Activated CD4-positive, alpha-beta T cell treated with anti-CD3 and anti-CD28 coated beads, Interleukin-2, amount 50 U/mL, for 4 hours (primary cell): ENCODE results near the gene ZBTB34.

Experiments
- DNase-seq, 2 experiments: peaks; one replicate each; pipeline ENCODE4 v3.0.0-alpha.2; 2020

Gene ZBTB34

GRCh38 chr9:126844085-126844484, 16.4 kb upstream of the ZBTB34 start:
- DNase-seq = no peak

GRCh38 chr9:126847051-126847450, 13.4 kb upstream of the ZBTB34 start:
- DNase-seq = no peak

DNA sequence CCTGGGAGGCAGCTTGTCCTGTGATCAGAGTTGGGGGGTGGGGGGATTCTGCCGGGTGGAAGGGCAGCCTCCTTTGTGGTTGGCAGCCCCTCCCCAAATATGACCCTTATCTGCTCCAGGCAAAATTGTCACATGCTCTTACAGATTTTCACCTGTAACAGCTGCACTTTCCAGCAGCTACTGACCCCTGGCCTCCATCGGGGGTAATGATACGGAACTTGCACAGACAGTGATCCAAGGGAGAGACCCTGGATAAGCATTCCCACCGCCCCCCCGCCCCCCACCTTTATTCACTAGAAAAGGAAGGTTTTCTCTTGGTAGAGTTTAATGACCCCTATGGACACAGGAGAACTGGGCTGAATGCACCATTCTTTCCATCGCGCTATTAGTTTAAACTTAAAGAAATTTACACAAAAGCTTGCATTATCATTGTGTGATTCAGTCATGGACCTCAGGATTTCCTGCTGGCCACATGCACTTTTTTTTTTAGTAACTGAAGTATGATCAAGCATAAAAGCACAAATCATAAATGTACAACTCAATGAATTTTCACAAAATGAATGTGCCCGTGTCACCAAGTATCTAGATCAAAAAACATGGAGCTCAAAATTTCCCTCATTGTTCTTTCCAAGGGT, 10.7 kb upstream of the ZBTB34 start:
- no peak for DNase-seq

DNA sequence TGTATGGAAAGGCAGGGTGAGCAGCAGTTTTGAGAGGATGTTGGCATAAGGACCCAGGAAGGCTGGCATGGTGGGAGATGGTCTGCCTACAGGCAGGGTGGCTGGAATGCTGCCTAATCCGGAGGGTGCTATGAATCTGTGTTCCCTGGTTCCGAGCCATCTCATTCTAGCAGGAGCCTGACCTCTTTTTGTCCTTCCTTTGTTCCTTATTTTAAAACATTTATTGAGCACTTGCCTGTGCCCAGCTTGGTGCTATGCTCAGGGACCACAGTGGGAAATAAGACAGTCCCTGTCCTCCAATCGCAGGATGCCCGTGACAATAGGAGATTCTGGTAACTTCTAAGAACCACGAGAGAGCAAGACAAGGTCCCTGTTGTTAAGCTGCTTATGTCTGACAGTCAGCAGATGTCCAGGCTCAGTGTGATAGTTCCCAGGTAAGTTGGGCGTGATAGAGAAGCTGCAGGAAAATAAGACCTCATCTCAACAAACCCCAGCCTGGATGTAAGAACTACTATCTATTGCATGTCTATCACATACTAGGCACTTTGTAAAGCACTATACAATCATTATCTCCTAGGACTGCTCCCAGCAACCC, 9.1 kb upstream of the ZBTB34 start:
- no peak for DNase-seq

GRCh38 chr9:126852086-126852688, 8.3 kb upstream of the ZBTB34 start:
- no peak for DNase-seq

GRCh38 chr9:126853667-126854066, 6.8 kb upstream of the ZBTB34 start:
- no peak for DNase-seq

DNA sequence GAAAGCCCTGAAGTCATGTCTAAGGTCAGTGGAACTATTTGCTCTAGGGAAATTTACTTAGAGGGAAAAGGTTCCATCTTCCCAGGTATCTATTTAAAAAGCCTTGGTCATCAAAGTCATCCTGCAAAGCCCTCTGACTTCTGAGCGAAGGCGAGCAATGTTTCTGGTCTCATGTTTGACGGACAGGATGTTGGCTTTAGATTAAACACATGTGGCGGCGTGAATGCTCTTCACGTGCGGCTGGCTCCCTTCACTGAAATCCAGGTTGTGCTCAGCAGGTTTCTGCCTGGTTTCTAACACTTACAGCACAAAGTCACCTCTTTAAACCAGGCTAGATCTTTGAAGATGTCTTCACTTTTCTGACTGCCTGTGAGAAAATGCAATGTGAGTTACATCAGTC, 5.7 kb upstream of the ZBTB34 start:
- no peak for DNase-seq

DNA sequence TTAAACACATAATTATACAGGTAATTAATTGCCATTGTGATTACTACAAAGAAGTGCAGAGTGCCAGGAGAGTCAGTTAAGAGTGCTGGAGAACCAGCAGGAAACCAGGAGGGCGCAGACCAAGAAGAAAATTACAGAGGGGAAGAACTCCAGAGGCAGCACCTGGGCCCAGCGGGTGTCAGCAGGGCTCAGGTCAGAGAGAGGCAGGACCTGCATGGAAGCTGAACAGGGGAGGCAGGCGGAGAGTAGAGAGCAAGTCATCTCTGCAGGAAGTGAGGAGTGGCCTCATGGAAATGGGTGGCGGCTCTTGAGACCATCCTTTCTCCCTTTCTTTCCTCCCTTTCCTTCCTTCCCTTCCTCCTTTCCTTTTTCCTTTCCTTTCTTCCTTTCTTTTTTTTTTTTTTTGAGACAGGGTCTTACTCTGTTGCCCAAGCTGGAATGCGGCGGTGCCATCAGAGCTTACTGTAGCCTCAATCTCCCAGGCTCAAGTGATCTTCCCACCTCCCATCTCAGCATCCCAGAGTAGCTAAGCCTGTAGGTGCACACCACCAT, 4.0 kb upstream of the ZBTB34 start:
- DNase-seq = no peak

DNA sequence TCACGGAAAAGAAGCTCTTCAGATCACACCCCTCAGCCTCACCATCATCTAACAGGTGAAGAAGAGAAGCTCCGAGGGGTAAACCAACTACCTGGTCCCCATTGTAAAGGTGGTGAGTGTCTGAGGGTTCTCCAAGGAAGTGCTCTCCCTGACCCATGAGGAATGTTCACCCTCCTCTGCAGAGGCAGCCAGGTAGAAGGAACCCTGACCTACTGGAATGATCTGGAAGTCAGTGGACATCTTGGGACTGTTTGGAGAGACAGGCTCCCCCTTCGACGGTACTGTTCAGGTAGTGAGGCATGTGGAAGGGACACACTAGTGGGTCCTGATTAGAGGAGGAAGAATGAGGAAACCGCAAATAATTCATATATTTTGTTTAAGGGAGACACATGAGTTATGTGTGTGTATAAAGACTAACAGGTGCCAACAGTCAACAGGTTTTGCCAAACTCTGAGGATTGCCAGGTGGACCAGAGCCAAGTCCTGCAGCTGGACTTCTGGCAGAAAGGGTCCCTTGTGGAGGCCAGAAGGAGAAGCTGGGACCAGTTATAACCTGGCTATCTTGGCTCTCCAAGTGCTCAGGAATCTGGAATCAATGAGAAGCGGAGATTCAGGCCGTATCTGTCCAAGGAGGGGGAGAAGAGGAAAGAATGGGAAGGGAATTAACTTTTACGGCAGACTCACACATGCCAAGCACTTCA, 3.0 kb upstream of the ZBTB34 start:
- DNase-seq = no peak

DNA sequence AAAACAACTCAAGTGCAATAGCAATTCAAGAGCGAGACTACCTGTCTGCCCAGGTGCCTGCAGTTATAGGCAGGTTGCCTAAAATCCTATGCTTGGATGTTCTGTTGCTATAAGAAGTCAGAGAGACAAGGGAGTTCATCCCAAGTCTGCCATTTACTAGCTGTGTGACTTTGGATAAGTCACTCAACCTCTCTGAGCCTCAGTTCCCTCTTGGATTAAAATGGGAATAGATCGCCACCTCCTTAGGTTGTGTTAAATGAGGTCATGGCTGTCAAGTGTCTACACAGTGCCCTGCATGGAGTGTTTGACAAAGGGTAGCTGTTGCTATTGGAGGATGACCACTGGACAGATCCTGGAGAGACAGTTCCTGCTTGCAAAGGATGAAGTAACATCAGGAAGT, 1.3 kb upstream of the ZBTB34 start:
- DNase-seq = no peak

DNA sequence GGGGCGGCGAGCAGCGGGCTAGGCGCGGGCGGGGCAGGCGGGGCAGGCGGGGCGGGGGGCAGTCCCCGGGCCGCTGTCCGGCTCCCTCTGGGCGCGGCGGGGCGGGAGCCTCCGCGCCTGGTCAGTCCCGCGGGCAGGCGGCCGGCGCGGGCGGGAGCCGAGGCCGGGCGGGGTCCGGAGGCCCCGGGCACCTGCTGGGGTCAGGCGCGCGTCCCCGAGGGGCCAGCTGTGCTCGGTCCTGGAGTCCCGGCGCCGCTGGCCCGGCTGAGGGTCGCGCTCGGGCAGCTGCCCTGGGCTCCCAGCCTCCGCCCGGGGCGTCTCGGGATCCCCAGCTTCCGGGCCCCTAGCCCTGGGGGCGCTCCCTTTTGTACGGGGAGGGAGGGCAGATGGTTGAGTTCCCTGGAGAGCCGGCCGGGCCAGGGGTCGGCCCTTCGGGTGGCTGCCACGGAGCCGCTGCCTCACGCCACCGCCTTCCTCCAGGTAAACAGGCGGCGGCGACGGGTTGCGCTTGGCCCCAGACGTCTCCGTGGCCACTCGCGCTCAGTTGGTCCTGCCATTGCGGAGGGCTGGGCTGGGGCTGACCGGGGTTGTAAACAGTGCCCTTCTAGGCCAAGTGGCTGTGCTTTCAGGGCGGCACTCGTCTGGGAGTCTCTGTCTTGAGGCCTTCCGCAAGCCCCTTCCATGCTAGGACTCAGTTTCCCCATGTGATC, 473 bp downstream of the ZBTB34 start:
- no peak for DNase-seq

- DNase-seq = no peak
Measured at GRCh38 chr9:126861707-126862103, 1.3 kb downstream of the ZBTB34 start.

DNA sequence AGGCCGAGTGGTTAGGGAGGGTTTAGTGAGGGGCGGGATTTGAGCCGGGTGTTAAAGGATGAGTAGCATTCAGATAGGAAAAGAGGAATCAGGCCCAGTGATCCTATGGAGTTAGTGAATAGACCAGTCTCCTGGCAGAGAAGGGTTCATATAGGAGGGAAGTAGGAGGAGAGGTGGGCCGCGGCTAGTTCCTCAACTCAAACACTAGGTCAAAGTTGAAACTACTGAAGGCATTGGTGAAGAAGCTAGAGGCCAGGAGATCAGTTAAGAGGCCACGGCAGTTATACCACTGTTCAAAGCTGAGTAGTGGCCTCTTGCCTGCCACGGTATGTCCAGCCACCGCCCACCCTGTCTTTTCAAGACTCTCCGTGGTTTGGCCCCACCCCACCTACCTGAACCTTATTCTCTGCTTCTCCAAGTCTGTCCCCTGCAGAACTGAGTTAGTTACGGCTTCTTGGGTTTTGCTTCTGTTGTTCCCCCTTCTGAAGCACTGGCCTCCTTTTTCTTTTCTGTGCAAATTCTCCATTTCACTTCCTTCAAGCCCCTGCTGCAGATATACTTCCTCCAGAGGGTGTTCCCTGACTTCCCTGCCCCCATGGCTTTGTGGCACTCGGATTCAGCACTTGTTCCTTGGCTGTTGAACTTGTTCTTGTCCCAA, 1.8 kb downstream of the ZBTB34 start:
- no peak for DNase-seq

DNA sequence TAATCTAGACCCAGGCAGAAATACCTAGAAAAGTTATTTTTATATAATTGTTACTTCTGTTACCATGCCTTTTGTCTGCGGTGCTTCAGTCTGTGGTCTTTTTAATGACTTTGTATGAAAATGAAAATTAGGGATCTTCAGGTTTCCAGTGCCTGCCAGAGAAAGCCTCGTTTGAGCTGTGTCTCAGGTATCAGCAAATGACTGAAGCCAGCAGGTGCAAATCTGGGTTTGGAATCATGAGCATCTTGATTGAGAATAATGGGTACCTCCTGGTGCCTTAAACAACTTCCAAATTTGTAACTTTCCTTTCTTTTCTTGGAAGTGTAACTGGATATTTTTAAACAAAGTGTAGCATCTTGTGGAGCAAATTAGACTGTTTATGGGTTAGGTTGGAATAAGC, 4.3 kb downstream of the ZBTB34 start:
- no peak for DNase-seq

DNA sequence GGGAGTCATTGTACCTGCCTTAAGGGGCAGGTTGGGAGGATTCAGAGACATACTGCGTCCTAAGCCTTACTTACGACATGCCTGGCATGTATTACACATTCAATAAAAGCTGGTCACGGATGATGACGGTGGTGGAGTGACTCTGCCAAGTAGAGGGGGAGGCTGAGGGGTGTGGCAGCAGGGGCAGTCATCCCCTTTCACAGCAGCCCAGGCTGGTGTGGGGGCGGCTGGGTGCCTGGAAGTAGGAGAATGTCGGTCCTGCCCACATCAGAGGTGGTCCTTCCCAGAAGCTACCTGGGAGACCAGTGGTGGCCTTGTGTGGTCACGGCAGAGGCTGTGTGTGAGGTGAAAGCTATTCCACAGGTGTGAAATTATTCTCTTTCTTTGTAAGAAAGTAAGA, 8.9 kb downstream of the ZBTB34 start:
- DNase-seq = no peak

DNA sequence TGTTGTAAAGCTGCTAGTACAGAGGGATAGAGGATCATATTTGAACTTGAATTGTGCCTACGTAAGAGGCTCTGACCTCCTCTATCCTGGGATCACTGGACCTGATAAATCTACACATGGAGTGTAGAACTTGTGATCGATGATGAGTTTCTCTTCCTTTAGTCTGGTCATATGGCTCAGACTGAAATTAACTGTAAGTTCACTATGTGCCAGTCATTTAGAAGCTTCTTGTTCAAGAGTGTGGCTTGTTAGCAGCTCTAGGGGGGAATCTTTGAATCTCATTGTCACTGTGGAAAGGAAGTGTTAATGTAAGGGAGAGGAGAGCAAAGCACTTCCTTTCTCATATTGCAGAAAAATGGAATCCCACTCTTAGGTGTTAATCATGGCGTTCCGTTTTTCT, 12.1 kb downstream of the ZBTB34 start:
- DNase-seq = no peak

DNA sequence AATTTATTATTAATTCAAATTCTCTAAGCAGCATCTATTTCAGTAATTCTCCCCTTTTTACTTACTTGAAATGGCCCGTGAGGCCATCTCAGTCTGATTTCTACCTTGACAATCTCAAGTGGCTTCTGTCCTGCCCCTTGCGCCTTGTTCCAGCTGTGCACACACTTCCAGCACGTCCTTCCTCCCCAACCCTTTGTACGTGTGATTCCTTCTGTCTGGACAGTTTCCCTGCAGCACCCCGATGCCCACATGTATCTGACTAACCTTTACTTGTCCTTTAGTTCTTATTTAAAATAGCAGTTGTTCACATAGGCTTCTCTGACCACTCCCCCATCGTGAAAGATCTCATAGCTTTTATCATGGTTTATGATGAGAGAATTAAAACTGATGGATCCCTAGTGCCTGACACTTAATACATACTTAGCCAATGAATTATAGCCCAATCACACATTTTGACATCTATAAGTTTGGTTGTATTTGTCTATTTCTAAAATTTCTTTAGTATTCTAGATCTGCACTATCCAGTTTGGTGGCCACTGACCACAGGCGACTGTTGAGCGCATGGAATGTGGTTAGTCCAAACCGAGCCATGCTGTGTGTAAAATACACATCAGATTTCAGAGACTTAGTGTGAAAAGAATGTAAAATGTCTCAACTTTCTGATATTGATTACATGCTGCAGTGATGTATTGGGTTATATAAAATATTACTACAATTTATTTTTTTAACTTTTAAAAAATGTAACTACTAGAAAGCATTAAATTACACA, 14.3 kb downstream of the ZBTB34 start:
- DNase-seq = no peak

DNA sequence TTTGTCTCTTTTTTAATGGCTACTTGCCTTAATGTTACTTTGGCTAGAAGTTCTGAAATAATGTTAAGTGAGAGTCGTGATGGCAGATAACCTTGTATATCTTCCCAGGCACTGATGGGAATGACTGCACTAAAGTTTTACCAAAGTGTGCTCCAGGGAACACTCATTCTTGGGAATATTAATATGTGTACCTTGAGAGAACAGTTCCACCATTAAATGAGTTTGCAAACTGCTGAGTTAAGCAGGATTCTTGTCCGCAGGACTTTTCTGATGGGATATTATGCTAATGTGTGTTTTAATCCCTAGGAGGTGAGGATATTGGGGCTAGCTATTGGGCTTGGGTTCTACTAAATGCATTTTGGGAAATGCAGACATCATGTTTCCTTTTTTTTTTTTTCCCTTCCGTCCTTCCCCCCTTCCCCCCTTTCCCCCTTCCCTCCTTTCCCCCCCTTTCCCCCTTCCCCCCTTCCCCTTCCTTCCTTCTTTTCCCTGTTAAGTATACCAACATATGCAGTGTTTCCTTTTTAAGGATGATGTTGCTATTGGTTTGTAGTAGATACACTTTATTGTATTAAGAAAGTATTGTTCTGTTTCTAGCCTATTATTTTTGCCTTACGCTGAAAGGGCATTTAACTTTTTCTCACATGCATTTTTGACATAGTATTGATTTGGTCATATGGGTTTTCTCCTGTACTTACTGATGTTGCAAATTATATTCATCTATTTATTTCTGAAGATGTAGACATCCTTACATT, 15.5 kb downstream of the ZBTB34 start:
- DNase-seq = no peak

- DNase-seq = no peak
Measured at GRCh38 chr9:126876531-126876930, 16.1 kb downstream of the ZBTB34 start.

DNA sequence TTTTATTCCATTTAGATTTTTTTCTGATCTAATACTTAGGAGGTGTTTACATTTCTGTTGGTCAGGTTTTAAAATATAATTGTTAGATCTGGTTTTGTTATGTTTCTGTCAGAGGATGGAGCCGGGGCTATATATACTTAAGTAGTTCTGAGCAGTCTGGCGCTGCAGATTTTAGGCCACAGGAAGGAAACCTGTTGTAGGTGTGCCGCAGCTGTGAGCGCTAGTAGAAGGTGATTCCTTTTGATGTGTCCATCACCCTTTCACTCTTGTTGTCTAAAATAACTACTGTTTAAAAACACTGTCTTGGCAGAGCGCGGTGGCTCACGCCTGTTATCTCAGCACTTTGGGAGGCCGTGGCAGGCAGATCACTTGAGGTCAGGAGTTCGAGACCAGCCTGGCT, 17.0 kb downstream of the ZBTB34 start:
- no peak for DNase-seq

- DNase-seq = no peak
Measured at GRCh38 chr9:126879288-126879687, 18.8 kb downstream of the ZBTB34 start.
